Erythroblast (primary cell): ENCODE data around the gene IVNS1ABP.

Experiments
- GATA1 ChIP-seq: IDR thresholded peaks from 2 replicates; pipeline ENCODE4 v1.6.1; 2011; ENCODE audit warnings: low read depth, mild to moderate bottlenecking, control low read depth, low read length, moderate library complexity
- POLR2A ChIP-seq: IDR thresholded peaks from 2 replicates; pipeline ENCODE4 v1.6.1; 2011; ENCODE audit warnings: mild to moderate bottlenecking, low read length

DNA sequence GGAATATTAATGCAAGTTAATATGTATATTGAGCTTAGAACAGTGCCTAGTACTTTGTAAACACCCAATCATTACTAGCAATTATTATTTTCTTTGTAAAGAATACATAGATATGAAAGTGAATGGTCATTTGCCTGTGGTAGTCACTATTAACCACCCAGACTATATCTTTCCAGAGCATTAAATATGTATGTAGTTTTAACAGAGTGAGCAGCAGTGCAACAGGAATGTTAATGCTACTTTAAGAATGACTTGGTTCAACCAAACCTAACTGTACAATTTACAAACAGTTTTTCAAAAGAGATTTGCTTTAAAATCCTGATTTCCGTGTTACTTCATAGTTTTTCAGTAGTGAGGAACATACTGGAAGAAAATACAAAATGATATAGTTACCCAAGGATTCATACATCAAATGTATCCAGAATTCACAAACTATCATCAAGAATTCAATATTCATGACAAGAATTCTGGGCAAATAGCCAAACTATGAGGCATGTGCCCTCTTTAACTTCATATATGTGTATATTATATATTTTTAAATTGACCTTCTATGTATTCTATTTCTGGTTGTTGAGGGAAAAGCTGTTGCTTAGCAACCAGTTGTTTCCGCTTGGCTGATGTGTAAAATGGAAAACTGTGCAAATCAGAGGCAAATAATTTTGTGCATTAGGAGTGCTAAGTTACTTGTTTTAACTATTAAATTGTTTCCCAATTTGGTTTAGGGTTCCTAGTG, 34.9 kb upstream of the IVNS1ABP start:
- TF ChIP-seq POLR2A (no peak), GATA1 (no peak)
